Vagina (tissue), 2 donors: ENCODE results near the gene PPM1M.

Experiments used
- CTCF ChIP-seq, 3 experiments: fragments of 450-650 bp in 2 of 3; fragments of 200-600 bp in 1 of 3; sonication (generic) in 1 of 3; IDR thresholded peaks; one replicate each; pipeline ENCODE4 v1.5.1; 2017 to 2019; ENCODE audit warnings: antibody characterized with exemption in 3 of 3, mild to moderate bottlenecking in 2 of 3, moderate library complexity in 2 of 3
- POLR2A ChIP-seq, 2 donors: fragments of 450-650 bp; IDR thresholded peaks; one replicate each; pipeline ENCODE4 v1.6.1; 2017; ENCODE audit warnings: antibody characterized with exemption in 2 of 2, mild to moderate bottlenecking in 2 of 2, moderate library complexity in 2 of 2

DNA sequence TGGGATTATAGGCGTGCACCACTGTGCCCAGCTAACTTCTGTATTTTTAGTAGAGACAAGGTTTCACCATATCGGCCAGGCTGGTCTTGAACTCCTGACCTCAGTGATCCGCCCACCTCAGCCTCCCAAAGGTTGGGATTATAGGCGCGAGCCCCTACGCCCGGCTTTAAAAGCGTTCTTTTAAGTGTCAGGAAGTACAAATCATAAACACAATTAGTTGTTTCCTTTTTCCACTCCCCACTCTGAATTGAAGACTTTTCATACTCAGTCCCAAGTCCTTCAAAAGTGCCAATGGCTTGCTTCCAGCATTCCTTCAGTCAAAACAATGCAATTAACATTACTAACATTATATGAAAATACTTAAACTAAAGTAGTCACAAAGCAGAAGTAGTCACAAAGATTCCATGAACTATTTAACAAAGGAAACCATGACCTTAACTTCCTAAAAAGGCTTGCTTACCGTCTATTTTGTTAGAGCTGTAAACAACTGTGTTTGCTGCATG is 24.7 kb downstream of the PPM1M start:
- TF ChIP-seq CTCF (IDR thresholded peaks at IDR 0.05) (no peak), POLR2A (IDR thresholded peaks at IDR 0.05) (no peak)
